Ureter (tissue), 1 donor: Measurements from ENCODE around the gene POLR3K. TPM values are rescaled to one million over a fixed set of nuclear protein-coding genes. Genes with fewer than 3 reads are reported as not detected.
A peak's percentile ranks its signal among the peaks of the same experiment; 100 is the strongest.

Experiments
- DNase-seq: peaks from one replicate; pipeline ENCODE4 v3.0.0-alpha.2; 2020; ENCODE audit warnings: low spot score
- total RNA-seq: library from RNA; stranded (reverse); gene quantifications from one replicate; pipeline ENCODE4 v1.2.4, GENCODE V29; 2023
- donor health status: DM: yes; HTN: yes; CAD: no.

The POLR3K gene
- total RNA-seq, 1 donor from 2014 or later, result 14.9 TPM

DNA sequence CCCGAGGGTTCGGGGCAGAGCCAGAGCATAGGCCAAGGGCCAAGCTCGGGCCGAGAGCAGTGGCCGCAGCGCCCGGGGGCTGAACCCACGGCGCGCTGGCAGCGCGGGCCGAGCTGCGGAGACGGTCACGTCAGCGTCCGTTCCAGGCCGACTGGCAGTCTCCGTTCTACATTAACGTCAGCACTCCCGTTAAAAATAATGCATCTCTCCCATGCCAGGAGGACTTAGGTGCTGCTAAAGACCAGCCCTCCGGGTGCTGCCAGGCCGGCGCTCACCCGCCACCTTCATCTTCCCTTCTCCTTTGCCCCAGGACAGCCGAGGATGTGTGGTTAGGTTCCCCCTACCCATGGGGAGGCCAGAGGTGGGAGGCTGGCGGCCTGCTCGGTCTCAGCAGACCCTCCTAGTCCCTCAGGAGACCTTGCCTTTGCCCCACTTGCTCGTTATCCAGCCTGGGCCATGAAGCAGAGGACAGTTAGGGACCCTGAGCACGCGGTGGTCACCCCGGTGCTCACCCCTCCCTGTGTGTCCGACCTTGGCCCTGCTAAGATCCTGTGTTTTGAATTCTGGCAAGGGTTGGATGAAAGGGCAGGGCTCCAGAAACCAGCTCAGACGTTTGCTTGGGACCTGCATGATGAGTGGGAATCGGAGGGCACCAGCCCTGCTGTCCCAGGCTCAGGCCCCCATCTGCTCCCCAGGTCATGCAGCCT is 25.2 kb upstream of the POLR3K start:
- no peak for DNase-seq

DNA sequence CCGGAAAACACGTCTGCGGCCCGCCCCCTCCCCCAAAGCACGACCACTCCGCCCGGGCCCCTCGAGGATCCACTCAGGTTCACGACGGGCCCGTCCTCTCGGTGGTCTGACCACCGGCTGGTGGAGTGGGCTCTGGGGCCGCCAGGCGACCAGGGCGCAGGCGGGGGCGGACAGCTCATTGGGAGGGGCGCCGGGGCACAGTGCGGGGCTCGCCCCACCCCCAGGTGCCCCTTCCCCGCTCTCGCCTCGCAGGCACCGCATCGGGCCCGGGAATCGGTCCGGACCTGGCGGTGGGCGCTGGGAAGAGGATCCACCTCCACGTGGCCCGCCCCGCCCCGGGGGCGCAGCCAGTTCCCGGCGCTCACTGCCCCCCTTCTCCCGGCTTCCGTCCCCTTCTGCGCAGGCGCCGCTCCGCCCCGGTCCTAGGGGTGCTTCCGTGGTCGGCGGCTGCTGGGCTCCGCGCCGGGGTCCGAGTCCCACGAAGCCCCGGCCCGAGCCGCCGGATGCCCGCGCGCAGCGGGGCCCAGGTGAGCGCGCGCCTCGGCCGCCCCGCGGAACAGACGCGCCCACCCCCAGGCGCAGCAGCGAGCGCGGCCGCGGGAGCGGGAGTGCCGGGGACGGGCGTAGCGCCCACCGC is 24.5 kb upstream of the POLR3K start, which contains the start of gene MPG:
MPG (plus strand) TSS at position 419 of the 637 bp plus-strand sequence; CDS start at position 504, 85 bp downstream.
- DNase-seq, result peak; percentile 89

DNA sequence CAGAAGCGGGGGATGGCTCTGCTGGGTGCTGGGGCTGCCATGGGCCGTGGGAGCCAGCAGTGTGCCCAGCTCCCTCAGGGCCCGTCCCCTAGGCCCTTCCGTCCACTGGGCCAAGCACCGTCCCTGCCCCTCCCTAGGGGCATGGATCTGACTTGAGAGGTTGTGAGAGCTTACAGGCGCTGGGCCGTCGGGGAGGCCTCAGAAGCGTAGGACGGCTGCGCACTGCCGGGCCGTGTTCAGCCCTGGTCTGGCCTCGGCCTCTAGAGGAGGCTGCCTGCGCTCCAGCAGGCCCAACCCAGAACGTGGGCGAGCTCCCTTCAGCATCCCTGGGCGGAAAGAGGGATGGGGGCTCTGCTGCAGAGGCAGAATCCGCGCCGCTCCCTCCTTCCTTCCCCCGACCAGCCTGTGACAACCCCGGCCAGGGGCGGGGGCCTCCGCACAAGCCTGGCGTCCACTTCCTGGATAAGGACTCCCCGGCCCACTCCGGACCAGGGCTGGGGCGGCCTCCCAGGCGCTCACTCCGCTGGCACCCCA is 23.9 kb upstream of the POLR3K start:
- peak; percentile 73 for DNase-seq

DNA sequence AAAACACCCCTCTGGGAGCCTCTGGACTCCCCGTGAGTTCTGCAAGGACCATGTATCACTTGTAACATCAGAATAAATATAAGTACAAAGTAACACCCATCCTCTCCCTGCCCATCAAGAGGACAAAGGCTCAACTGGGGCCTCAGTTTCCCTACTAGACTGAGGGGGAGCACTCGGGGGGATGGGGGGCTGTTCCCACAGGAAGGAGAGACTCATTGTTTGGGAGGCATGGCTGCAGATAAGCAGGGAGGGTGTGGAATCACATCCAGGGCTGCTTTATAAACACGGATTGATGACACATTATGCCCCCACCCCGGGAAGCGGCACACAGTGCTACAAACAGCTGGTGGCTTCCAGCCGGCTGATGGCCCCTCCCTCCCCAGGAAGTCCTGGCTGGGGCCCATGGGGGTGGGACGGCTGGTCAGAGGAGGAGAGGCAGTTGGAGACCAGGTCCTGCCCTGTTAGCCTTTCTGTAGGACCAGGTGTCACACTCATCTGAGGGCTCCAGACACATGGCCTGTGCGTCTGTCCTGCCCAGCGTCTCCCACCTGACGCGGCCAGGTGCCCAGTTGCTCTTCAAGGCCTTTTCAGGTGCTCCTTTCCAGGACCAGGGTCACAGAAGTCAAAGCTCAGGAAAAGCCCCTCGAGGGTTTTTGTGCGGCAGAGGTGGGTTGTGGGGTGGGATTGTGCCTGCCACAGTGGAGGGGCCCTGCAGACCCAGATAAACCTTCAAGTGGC is 23.3 kb upstream of the POLR3K start:
- DNase-seq, result peak; percentile 77

DNA sequence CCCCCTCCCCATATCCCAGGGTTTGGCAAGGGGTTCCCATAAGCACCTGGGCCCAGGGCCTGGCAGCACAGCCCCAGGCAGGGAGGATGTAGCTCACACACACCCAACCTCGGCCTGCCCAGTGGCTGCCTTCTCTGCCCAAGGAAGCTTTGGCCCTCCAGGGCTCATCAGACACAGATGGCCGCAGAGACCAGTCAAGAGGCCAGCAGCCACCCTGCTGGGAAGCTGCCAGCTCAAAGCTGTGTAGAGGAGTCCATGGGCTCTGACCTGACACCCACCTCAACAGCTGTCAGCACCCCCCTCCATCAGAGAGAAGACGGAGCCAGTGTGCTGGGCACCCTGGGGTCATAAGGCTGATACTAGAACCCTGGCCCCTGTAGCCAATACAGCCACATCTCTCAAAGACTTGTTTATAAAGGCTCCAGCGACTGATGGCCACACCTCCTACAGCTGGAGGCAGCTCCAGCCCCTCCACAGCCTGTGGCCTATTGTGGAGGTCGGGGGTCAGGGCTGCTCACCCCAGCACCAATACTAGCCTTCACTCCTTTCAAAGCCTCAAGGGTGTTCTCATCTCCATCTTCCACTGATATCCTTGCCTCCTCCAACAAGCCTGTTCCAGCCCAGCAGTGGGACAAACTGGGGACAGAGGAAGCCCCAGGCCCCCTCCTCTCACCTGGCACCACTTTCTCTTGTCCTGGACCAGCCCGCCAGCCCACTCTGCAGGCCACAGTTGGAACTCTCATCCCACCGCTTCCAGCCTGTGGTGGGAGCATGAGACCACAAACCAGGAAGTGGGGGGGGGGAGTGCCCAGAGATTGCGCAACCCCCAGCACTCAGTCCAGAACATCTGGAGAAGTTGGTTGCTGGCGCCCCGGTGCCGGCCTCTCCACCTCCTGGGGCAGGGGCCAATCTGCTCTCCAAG is 22.4 kb upstream of the POLR3K start:
- DNase-seq, result peak; percentile 86

DNA sequence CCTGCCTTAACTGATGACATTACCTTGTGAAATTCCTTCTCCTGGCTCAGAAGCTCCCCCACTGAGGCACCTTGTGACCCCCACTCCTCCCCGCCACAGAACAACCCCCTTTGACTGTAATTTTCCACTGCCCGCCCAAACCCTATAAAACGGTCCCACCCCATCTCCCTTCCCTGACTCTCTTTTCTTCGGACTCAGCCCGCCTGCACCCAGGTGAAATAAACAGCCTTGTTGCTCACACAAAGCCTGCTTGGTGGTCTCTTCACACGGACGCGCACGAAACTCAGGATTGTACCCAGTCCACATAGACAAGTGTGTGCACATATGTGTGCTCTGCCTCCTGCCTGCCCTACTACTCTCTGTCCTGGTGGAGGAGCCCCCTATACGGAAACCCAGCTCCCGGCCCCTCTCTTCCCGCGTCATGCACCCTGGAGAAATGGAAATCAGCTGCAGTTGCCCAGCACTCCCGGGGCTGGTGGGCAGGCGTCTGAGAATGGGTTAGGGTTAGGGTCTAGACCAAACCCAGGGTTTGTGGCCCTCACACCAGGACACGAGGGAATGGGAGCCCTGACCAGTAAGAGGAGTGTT is 21.4 kb upstream of the POLR3K start:
- DNase-seq, result no peak

DNA sequence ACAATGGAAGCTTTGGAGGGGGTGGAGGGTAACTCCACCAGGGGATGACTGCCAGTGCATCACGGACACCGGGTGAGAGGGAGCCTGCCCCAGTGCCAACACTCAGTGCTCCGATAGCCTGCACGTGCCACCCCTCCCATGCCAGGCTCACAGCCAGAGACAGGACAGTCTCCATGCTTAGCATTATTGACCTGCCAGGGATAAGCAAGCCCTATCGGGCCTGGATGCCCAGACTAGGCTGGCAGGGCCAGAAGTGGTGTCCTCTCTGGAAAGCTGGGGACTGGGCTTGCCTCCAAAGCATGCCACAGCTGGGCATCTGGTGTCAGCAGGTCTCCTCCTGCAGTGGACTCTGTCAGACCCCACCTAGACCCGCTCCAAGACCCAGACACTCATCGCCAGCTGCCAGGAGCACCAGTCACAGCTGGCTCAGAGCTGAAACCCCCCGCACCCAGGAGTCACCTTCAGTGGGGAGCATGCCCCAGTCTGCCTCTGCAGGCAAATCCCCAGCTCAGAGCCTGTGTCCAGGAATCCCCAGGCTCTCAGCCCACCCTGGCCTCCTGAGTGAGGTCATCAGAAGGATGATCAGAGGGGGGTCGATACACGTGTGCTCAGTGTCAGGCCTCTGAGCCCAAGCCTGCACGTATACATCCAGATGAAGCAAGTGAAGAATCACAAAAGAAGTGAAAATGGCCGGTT is 20.8 kb upstream of the POLR3K start:
- DNase-seq, result no peak

DNA sequence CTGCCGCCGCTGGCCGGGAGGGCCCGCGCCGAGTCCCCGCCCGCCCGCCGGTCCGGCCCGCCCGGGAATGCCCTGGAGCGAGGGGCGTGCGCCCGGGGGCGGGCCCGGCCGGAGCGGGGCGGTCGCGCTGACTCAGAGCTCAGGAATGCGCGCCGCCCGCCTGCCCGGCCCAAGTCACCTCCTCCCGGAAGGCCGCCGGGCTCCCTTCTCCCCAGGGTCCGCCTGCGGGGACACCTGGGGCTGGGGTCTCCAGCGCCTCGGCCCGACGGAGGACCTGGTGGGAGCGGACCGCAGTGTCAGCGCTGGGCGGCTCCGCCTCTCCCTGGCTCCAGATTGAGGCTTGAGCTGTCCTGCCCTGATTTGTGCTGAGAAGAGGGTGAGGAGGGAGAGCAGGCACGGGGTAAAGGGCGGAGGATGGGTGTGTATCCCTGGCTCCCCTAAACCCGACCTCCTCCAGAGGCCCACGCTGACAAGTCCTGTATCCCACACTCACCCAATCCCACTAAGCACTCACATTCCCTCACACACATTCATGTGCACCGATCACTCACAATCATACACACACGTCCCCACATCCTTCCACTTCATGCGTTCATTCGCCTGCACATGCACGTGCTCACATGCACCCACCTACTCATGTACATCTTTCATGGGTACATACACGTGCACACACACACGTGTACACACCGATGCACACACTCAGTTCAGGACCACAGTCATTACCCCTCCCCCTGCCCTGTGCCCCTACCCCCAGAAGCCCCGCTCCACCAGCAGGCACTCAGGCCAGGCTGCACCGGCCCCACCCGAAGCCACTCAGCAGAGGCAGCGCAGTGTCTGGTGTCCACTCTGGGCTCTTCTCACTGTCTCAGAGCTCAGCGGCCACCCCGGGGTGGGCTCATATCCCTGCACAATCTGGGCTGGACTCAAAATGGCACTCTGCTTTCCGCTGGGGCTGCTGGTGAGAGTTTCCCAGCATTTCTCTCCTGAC is 19.4 kb upstream of the POLR3K start, which contains the start of gene RHBDF1:
RHBDF1 (minus strand) TSS at position 71 of the 988 bp plus-strand sequence. CDS start 7,616 bp downstream, outside the sequence.
- no peak for DNase-seq

DNA sequence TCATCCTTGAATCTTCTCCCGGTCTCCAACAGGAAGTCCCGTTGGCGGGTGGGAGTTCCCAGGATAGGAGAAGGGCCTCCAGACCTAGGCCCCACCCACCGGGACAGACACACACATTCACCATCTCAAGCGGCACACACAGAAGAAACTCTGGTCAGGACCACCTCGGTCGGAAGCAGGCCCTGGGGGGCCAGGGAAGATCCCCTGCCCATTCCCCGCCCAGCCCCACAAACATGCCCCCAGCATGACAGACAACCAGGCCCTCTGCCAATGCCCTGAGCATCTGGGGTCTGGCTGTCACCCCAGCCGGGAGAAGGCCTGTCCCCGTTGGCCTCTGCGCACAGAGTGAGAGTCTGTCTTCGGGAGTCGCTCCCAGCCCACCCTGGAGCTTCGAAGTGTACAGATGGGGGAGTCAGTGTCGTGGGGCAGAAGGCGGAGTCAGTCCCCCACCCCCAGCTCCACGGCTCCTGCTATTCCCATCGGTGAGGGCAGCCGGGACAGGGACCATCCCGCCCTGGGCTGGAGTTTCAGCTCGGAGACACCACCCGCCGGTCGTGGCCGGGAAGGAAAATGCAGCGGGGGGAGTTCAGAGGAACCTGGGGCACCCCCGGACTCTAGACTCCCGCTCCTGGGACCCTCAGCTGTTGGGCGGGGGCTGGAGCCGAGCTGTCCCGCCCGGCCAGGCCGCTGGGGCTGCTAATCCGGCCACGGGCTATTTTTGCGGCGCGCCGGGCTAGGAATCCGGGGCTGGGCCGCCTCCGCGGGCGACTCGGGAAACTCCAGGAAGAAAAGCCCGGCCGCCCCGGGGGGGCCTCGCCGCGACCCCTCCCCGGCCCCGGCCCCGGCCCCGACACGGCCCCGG is 18.4 kb upstream of the POLR3K start:
- peak; percentile 82 for DNase-seq

DNA sequence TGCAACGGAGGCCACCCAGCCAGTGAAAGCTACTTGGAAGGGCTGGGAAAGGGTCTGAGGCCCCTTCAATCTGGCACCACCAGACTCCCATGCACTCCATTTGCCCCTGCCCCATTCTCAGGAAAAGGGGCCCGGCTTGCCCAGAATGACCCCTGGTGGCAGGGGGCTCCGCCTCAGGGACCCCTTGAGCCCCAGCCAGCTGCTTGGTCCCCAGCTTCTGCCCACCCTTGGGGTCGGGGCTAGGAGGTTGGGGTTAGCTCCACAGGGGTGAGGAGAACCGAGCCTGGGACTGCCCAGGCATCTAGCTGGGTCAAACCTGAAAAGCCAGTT is 17.8 kb upstream of the POLR3K start:
- DNase-seq, result no peak

DNA sequence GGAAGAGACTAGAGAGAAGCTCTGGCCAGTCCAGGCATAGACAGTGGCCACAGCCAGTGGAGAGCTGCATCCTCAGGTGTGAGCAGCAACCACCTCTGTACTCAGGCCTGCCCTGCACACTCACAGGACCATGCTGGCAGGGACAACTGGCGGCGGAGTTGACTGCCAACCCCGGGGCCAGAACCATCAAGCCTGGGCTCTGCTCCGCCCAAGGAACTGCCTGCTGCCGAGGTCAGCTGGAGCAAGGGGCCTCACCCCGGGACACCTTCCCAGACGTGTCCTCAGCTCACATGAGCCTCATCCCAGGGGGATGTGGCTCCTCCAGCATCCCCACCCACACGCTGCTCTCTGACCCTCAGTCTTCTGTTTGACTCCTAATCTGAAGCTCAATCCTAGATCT is 15.8 kb upstream of the POLR3K start:
- no peak for DNase-seq

DNA sequence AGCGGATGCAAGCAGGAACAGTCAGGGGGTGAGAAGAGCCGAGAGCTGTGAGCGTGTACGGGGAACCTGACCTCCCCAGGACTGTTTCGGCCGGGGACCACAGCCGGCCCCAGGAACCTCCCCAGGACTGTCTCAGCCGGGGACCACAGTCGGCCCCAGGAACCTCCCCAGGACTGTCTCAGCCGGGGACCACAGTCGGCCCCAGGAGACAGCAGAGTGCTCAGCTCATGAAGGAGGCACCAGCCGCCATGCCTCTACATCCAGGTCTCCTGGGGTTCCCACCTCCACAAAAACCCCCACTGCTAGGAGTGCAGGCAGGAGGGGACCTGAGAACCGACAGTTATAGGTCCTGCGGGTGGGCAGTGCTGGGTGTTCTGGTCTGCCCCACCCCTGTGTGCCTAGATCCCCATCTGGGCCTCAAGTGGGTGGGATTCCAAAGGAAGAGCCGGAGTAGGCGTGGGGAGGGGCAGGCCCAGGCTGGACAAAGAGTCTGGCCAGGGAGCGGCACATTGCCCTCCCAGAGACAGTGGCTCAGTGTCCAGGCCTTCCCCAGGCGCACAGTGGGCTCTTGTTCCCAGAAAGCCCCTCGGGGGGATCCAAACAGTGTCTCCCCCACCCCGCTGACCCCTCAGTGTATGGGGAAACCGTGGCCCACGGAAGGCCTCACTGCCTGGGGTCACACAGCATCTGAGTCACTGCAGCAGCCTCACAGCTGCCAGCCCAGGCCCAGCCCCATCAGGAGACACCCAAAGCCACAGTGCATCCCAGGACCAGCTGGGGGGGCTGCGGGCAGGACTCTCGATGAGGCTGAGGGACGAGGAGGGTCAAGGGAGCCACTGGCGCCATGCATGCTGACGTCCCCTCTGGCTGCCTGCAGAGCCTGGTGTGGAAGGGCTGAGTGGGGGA is 14.7 kb upstream of the POLR3K start:
- no peak for DNase-seq

DNA sequence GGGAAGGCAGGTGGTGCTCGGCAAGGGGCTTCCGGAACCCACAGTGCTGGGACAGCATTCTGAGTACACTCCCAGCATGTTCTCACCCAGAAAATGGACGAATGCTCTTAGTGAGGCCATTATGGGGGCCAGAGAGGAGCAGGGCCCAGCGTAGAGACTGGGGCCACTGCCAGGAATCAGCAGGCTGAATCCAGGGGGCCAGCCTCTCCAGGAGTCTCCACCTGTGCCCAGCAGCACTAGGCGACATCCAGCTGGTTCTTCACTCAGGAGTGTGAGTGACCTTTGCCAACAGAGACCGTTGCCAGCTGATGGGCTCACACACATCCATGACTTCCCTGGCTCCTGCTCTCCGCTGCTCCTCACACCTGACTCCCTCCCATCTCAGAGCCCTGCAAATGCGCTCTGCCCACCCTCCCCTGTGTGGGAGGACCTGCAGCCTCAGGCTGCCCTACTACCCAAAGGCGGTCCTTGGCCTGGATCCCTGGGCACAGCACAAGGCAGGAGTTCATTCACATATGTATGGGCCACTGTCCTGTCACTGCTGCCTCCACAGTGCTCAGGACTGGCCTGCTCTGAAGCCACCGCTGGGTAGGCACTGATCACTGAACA is 13.9 kb upstream of the POLR3K start:
- no peak for DNase-seq

DNA sequence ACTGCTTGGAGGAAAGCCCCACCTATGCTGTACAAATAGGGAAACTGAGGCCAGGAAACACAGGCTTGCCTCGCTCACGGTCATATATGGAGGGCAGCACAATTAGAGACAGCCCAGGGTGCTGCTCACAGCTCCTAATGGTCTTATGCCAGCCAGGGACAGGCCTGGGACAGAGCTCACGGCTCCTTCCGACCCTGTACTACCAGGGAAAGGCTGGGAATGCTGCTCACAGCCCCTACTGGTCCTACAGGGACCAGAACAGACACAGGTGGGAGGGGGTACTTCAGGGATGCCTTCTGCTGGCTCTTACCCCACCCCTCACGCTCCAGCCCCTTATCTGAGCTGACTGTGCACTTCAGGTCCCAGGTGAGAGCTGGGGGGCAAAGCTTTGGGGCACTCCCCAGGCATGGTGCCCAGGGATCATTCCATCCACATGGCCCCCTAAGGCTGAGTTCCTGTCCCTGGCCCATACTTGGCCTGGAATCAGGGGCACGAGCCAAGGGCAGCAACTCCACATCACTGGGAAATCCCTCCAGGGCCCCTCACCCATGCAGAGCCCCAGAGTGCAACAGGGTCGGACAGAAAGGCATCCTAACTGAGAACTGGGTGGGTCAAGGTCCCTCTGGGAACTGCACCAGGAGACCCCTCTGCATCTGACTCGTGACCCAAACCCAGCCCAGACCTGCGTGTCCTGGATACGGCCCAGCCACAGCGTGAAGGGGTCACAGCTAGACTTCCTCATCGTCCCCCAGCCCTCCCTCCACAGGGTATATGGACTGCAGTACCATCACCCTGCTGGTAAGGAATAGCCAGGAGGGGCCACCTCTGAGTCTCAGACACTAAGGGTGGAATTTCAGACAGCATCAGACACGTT is 13.1 kb upstream of the POLR3K start:
- DNase-seq, result no peak

DNA sequence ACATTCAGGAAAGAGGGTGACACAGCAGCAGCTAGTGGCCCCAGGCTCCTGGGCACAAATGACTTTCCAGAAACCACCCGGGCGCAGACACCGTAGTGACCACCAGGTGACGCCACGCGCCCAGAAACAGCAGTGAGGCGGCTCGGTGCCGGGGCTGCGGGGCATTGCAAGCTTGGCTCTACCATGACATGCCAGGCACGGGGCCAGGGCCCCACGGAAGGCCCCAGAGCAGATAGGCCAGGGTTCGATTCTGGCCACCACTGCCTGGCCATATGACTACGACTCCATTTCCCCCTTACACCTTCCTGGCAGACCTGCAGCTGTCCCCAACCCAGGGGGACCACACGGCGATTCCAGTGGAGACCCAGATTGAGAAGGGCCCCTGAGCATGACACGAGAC is 12.3 kb upstream of the POLR3K start:
- DNase-seq, result peak; percentile 86

DNA sequence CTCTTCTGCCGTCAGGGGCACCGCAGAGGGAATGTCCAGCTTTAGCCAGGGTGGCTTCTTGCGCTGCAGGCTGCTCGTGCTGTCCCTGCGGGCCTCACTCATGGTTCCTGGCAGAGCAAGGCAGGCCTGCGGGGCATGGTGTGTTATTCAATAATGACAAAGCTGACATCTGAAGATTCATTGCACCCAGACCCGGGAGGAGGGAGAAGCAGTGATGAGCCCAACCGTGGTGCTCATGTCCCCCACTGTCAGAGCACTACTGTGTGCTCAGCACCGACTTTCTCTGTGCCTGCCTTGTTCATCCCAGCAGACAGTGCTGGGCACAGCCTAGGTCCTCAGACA is 11.5 kb upstream of the POLR3K start:
- no peak for DNase-seq
